Liver (tissue), 9 donors: Measurements from ENCODE around the gene ZYX. TPM values are rescaled to one million over a fixed set of nuclear protein-coding genes. Genes with fewer than 3 reads are reported as not detected.

Source experiments
- DNase-seq: peaks from one replicate; pipeline ENCODE4 v3.0.0-alpha.2; 2017; ENCODE audit warnings: low spot score
- H3K27ac ChIP-seq, 2 donors: one replicate each; pipeline ENCODE4 v1.7.0; 2013; ENCODE audit warnings: inconsistent platforms in 2 of 2, low read length in 2 of 2, control low read depth in 1 of 2, low read depth in 1 of 2, mild to moderate bottlenecking in 1 of 2
- H3K27me3 ChIP-seq, 4 donors: one replicate each; pipeline versions ENCODE4 v1.6.1 to v1.7.0; 2013; ENCODE audit warnings: low read length in 3 of 4, inconsistent platforms in 1 of 4, mild to moderate bottlenecking in 1 of 4, moderate library complexity in 1 of 4; ENCODE audit not compliant: control insufficient read depth in 4 of 4, insufficient read depth in 4 of 4
- H3K36me3 ChIP-seq, 4 donors: one replicate each; pipeline versions ENCODE4 v1.6.1 to v1.7.0; 2013; ENCODE audit warnings: low read length in 3 of 4, mild to moderate bottlenecking in 3 of 4, low read depth in 1 of 4, moderate library complexity in 1 of 4; ENCODE audit not compliant: control insufficient read depth in 4 of 4, insufficient read depth in 3 of 4
- H3K4me1 ChIP-seq, 4 donors: one replicate each; pipeline versions ENCODE4 v1.6.1 to v1.7.0; 2013; ENCODE audit warnings: low read length in 3 of 4, mild to moderate bottlenecking in 3 of 4, moderate library complexity in 1 of 4; ENCODE audit not compliant: control insufficient read depth in 4 of 4, insufficient read depth in 4 of 4
- H3K4me3 ChIP-seq, 3 donors: one replicate each; pipeline versions ENCODE4 v1.6.1 to v1.7.0; 2013; ENCODE audit warnings: low read length in 3 of 3, control low read depth in 1 of 3, low read depth in 1 of 3, mild to moderate bottlenecking in 1 of 3
- H3K9ac ChIP-seq, 2 donors: one replicate each; pipeline ENCODE4 v1.7.0; 2013; ENCODE audit warnings: low read length in 2 of 2, mild to moderate bottlenecking in 2 of 2, moderate library complexity in 2 of 2, control low read depth in 1 of 2, low read depth in 1 of 2
- H3K9me3 ChIP-seq, 4 donors: one replicate each; pipeline versions ENCODE4 v1.6.1 to v1.7.0; 2013; ENCODE audit warnings: low read length in 3 of 4; ENCODE audit not compliant: control insufficient read depth in 4 of 4
- CTCF ChIP-seq: fragments of 150-350 bp; IDR thresholded peaks from 2 replicates; pipeline ENCODE4 v1.5.1; 2017; ENCODE audit warnings: improper control_type of control experiment, low read depth, low read length; ENCODE audit not compliant: missing input control
- EGR1 ChIP-seq, 2 donors: IDR thresholded peaks; 2 replicates each; pipeline ENCODE4 v1.6.1; 2016 to 2018; ENCODE audit warnings: antibody characterized with exemption in 2 of 2, low read depth in 2 of 2
- FOXA1 ChIP-seq: IDR thresholded peaks from 2 replicates; pipeline ENCODE4 v1.6.1; 2016; ENCODE audit warnings: antibody characterized with exemption
- GABPA ChIP-seq, 2 donors: IDR thresholded peaks in 1 of 2; conservative IDR thresholded peaks in 1 of 2; 2 replicates each; pipeline ENCODE4 v1.6.1; 2016; ENCODE audit warnings: antibody characterized with exemption in 2 of 2, mild to moderate bottlenecking in 1 of 2, moderate library complexity in 1 of 2
- HNF4G ChIP-seq: IDR thresholded peaks from 2 replicates; pipeline ENCODE4 v1.6.1; 2016; ENCODE audit warnings: antibody characterized with exemption
- JUND ChIP-seq, 2 donors: IDR thresholded peaks; 2 replicates each; pipeline ENCODE4 v1.6.1; 2016; ENCODE audit warnings: antibody characterized with exemption in 2 of 2
- MAX ChIP-seq: IDR thresholded peaks from 2 replicates; pipeline ENCODE4 v1.6.1; 2016; ENCODE audit warnings: antibody characterized with exemption
- NR2F2 ChIP-seq: IDR thresholded peaks from 2 replicates; pipeline ENCODE4 v1.6.1; 2016; ENCODE audit warnings: antibody characterized with exemption
- RAD21 ChIP-seq, 2 donors: IDR thresholded peaks; 2 replicates each; pipeline ENCODE4 v1.6.1; 2016; ENCODE audit warnings: antibody characterized with exemption in 2 of 2, mild to moderate bottlenecking in 2 of 2
- REST ChIP-seq: IDR thresholded peaks from 2 replicates; pipeline ENCODE4 v1.6.1; 2016; ENCODE audit warnings: antibody characterized with exemption, mild to moderate bottlenecking
- SP1 ChIP-seq: IDR thresholded peaks from 2 replicates; pipeline ENCODE4 v1.6.1; 2018; ENCODE audit warnings: antibody characterized with exemption, mild to moderate bottlenecking
- TAF1 ChIP-seq: conservative IDR thresholded peaks from 2 replicates; pipeline ENCODE4 v1.6.1; 2016; ENCODE audit warnings: antibody characterized with exemption, mild to moderate bottlenecking
- YY1 ChIP-seq: IDR thresholded peaks from 2 replicates; pipeline ENCODE4 v1.6.1; 2016; ENCODE audit warnings: antibody characterized with exemption, mild to moderate bottlenecking
- ZBTB33 ChIP-seq: IDR thresholded peaks from 2 replicates; pipeline ENCODE4 v1.6.1; 2016; ENCODE audit warnings: antibody characterized with exemption
- WGBS: extraction: QIAGEN DNeasy Blood & Tissue Kit; methylation state at CpG from one replicate; pipeline ENCODE4 v1.1.7; 2013; 5-methylcytosine and 5-hydroxymethylcytosine counted together
- polyA plus RNA-seq, 2 donors: library from polyadenylated mRNA; stranded (reverse) in 1 of 2; unstranded in 1 of 2; fragments of 200-250 nt in 1 of 2; fragments of >200 nt in 1 of 2; fragmentation: Nextera tagmentation in 1 of 2; extraction: Ambion mirVana in 1 of 2; gene quantifications; one replicate each; pipeline versions ENCODE4 v1.2.1 to v1.2.3, GENCODE V29; 2013 to 2015
- total RNA-seq, 2 donors: library from RNA; depleted of rRNA; stranded (reverse); fragments of >200 nt; gene quantifications; one replicate each; pipeline ENCODE4 v1.2.3, GENCODE V29; 2014
- donor health status: healthy.
- donor health status: healthy.
- donor health status: healthy.
- donor health status: healthy.
- donor health status: healthy.

Gene ZYX
- total and polyA plus RNA-seq, 4 donors, result 15.4 to 49.7 (median 16.5) TPM

- TF ChIP-seq HNF4G (no peak), RAD21 (IDR thresholded peaks at IDR 0.05) (peak; percentile 31 to 61)
- no peak overlapping the region for H3K9ac ChIP-seq
- no peaks in the 10 kb centered on the region for H3K36me3 ChIP-seq
- no peaks in the 10 kb centered on the region for H3K4me1 ChIP-seq
- H3K27me3 ChIP-seq, result no peaks in the 10 kb centered on the region
- DNase-seq, result no peak
- H3K4me3 ChIP-seq, result peak overlapping the region in 1 of 3 donors; percentile 10
- 20% methylated on average over 35 of the region's 35 CpGs for WGBS
- no peaks in the 10 kb centered on the region for H3K9me3 ChIP-seq
- no peak overlapping the region for H3K27ac ChIP-seq
Observed at GRCh38 chr7:143345428-143345900, 35.7 kb upstream of the ZYX start.

GRCh38 chr7:143346018-143346417, 35.1 kb upstream of the ZYX start:
- Histone ChIP-seq H3K4me3 (no peak overlapping the region), H3K36me3 (no peaks in the 10 kb centered on the region), H3K27ac (no peak overlapping the region), H3K27me3 (no peaks in the 10 kb centered on the region), H3K9ac (no peak overlapping the region), H3K9me3 (no peaks in the 10 kb centered on the region), H3K4me1 (no peaks in the 10 kb centered on the region)
- TF ChIP-seq TAF1 (no peak), YY1 (no peak), JUND (IDR thresholded peaks at IDR 0.05) (no peak), HNF4G (no peak), MAX (no peak), GABPA (IDR thresholded peaks at IDR 0.05 in 1 of 2, conservative IDR thresholded peaks at IDR 0.05 in 1 of 2) (no peak), SP1 (no peak), EGR1 (IDR thresholded peaks at IDR 0.05; ENCODE audit: low read depth in 2 of 2) (no peak), REST (no peak), NR2F2 (no peak), FOXA1 (no peak), ZBTB33 (no peak), CTCF (no peak)
- DNase-seq, result no peak
- 88% methylated on average over 4 of the region's 4 CpGs for WGBS
